Ovary (tissue), 9 donors: ENCODE results near the gene DNAH5. TPM values are rescaled to one million over a fixed set of nuclear protein-coding genes. Genes with fewer than 3 reads are reported as not detected.

ENCODE experiments used
- DNase-seq, 5 donors: peaks; one replicate each; pipeline ENCODE4 v3.0.0-alpha.2; 2019 to 2020
- H3K27ac ChIP-seq, 2 donors: fragments of 200-600 bp; one replicate each; pipeline versions ENCODE4 v1.5.1 to v1.8.0; 2019 to 2022
- H3K27me3 ChIP-seq: fragments of 200-600 bp; one replicate; pipeline ENCODE4 v1.8.0; 2022
- H3K36me3 ChIP-seq: fragments of 200-600 bp; sonication (generic); one replicate; pipeline ENCODE4 v1.5.1; 2019
- H3K4me1 ChIP-seq: one replicate; pipeline ENCODE4 v1.8.1; 2013; ENCODE audit warnings: mild to moderate bottlenecking, moderate library complexity; ENCODE audit not compliant: insufficient read depth
- H3K4me3 ChIP-seq: fragments of 200-600 bp; sonication (generic); one replicate; pipeline ENCODE4 v1.5.1; 2017
- H3K9me3 ChIP-seq, 2 donors: fragments of 200-600 bp in 1 of 2; sonication (generic) in 1 of 2; one replicate each; pipeline versions ENCODE4 v1.5.1 to v1.8.1; 2013 to 2019; ENCODE audit warnings: mild to moderate bottlenecking in 1 of 2, moderate library complexity in 1 of 2
- CTCF ChIP-seq, 3 donors: fragments of 450-650 bp in 2 of 3; fragments of 200-600 bp in 1 of 3; IDR thresholded peaks; one replicate each; pipeline versions ENCODE4 v1.5.1 to v1.8.0; 2016 to 2022; ENCODE audit warnings: antibody characterized with exemption in 3 of 3, mild to moderate bottlenecking in 1 of 3
- EP300 ChIP-seq: sonication (generic); formaldehyde crosslinking; IDR thresholded peaks from one replicate; pipeline ENCODE4 v1.6.1; 2017; ENCODE audit warnings: antibody characterized with exemption
- POLR2A ChIP-seq: fragments of 450-650 bp; IDR thresholded peaks from one replicate; pipeline ENCODE4 v1.6.1; 2017; ENCODE audit warnings: antibody characterized with exemption, mild to moderate bottlenecking, moderate library complexity
- WGBS, 3 donors: extraction: QIAGEN DNeasy Blood & Tissue Kit in 1 of 3; methylation state at CpG; one replicate each; pipeline versions ENCODE4 v1.1.5 to v1.1.7; 2013 to 2017; 5-methylcytosine and 5-hydroxymethylcytosine counted together
- intact Hi-C, 4 donors: fragments of 100-400 bp; cut with DNase I; formaldehyde crosslinking; loops; one replicate each; pipeline versions ENCODE4 v1.11.0 to v1.15.1; 2022 to 2023
- polyA plus RNA-seq, 2 donors: library from polyadenylated mRNA; stranded (reverse); fragments of 200-250 nt in 1 of 2; fragments of 350-450 nt in 1 of 2; fragmentation: Illumina TruSeq in 1 of 2; extraction: RNeasy Lipid Tissue Mini Kit (QIAGEN cat#74804) in 1 of 2; gene quantifications; one replicate each; pipeline ENCODE4 v1.2.3, GENCODE V29; 2013 to 2014
- total RNA-seq, 7 donors: library from RNA; depleted of rRNA in 2 of 7; stranded (reverse); fragments of >200 nt in 2 of 7; fragmentation: NEBNext Ultra II Directional in 3 of 7; extraction: Animal tissue kit (Norgen Biotek cat#: 25700) in 3 of 7; gene quantifications; one replicate each; pipeline versions ENCODE4 v1.1.0 to v1.2.4, GENCODE V29; 2016 to 2023
- donor health status: DM: no; HTN: no; CAD: no; lungs with moderate emphysema.
- donor health status: DM: no; HTN: no; CAD: no.
- donor health status: Bipolar disorder and iron deficiency.
- donor health status: DM: yes; HTN: yes; CAD: no.
- donor health status: DM: no; HTN: no; CAD: no.
- donor health status: DM: yes; HTN: yes; CAD: no.

The DNAH5 gene
- total and polyA plus RNA-seq, 9 donors: 0.01 to 9.8 (median 0.40) TPM

GRCh38 chr5:13910201-13910600, 34.3 kb downstream of the DNAH5 start:
- no peak overlapping the region for H3K27ac ChIP-seq
- no peaks in the 10 kb centered on the region for H3K9me3 ChIP-seq
- no peak for DNase-seq
- no peaks in the 10 kb centered on the region for H3K4me1 ChIP-seq
- H3K36me3 ChIP-seq: no peaks in the 10 kb centered on the region
- WGBS, 3 donors: 58 to 77% (median 67%) methylated on average over 2 of the region's 2 CpGs
- TF ChIP-seq CTCF (IDR thresholded peaks at IDR 0.05): no peak
- no peak for TF ChIP-seq POLR2A
- no peak for TF ChIP-seq EP300
- no peak overlapping the region for H3K4me3 ChIP-seq
- intact Hi-C loops: no loop called here
- H3K27me3 ChIP-seq: no peaks in the 10 kb centered on the region

- Histone ChIP-seq H3K9me3 (no peaks in the 10 kb centered on the region), H3K27me3 (no peaks in the 10 kb centered on the region), H3K4me1 (no peaks in the 10 kb centered on the region), H3K4me3 (no peak overlapping the region), H3K36me3 (no peaks in the 10 kb centered on the region), H3K27ac (no peak overlapping the region)
- intact Hi-C loops: no loop called here
- TF ChIP-seq CTCF (IDR thresholded peaks at IDR 0.05) (no peak), POLR2A (no peak), EP300 (no peak)
- DNase-seq: no peak
- 68 to 74% (median 68%) methylated on average over 1 of the region's 1 CpG for WGBS, 3 donors
Observed at GRCh38 chr5:13909271-13909670, 35.2 kb downstream of the DNAH5 start.

- Histone ChIP-seq H3K4me3 (no peak overlapping the region), H3K27ac (no peak overlapping the region), H3K27me3 (no peaks in the 10 kb centered on the region), H3K36me3 (no peaks in the 10 kb centered on the region), H3K9me3 (no peaks in the 10 kb centered on the region), H3K4me1 (no peaks in the 10 kb centered on the region)
- DNase-seq: no peak
- intact Hi-C loops: no loop called here
- 78 to 90% (median 81%) methylated on average over 6 of the region's 6 CpGs for WGBS, 3 donors
- TF ChIP-seq POLR2A: no peak
- no peak for TF ChIP-seq EP300
- TF ChIP-seq CTCF (IDR thresholded peaks at IDR 0.05): no peak
Observed at GRCh38 chr5:13898569-13898968, 45.9 kb downstream of the DNAH5 start.

GRCh38 chr5:13878357-13878756, 66.1 kb downstream of the DNAH5 start:
- Histone ChIP-seq H3K9me3 (no peaks in the 10 kb centered on the region), H3K4me3 (no peak overlapping the region), H3K36me3 (no peaks in the 10 kb centered on the region), H3K4me1 (no peaks in the 10 kb centered on the region), H3K27ac (no peak overlapping the region), H3K27me3 (no peaks in the 10 kb centered on the region)
- WGBS, 3 donors: 66 to 73% (median 72%) methylated on average over 4 of the region's 4 CpGs
- intact Hi-C loops: no loop called here
- TF ChIP-seq EP300: no peak
- no peak for TF ChIP-seq CTCF (IDR thresholded peaks at IDR 0.05)
- no peak for TF ChIP-seq POLR2A
- no peak for DNase-seq

GRCh38 chr5:13866792-13867191, 77.7 kb downstream of the DNAH5 start:
- WGBS, 3 donors: 16 to 30% (median 22%) methylated on average over 5 of the region's 5 CpGs
- no peak for DNase-seq
- intact Hi-C loops: no loop called here
- Histone ChIP-seq H3K27me3 (no peaks in the 10 kb centered on the region), H3K36me3 (no peaks in the 10 kb centered on the region), H3K27ac (no peak overlapping the region), H3K4me1 (no peaks in the 10 kb centered on the region), H3K4me3 (no peak overlapping the region), H3K9me3 (no peaks in the 10 kb centered on the region)
- no peak for TF ChIP-seq POLR2A
- no peak for TF ChIP-seq CTCF (IDR thresholded peaks at IDR 0.05)
- TF ChIP-seq EP300: no peak
